Left colon (tissue), 2 donors: ENCODE results near the gene NDUFA12. TPM values are rescaled to one million over a fixed set of nuclear protein-coding genes. Genes with fewer than 3 reads are reported as not detected.

ENCODE experiments used
- ATAC-seq: fragments of 200-7000 bp; cut with Tn5 transposase; one replicate; pipeline ENCODE4 v1.9.1; 2020; ENCODE audit warnings: mild to moderate bottlenecking, moderate library complexity
- DNase-seq, 2 donors: peaks; one replicate each; pipeline ENCODE4 v3.0.0-alpha.2; 2020
- intact Hi-C, 2 donors: fragments of 100-400 bp; cut with DNase I in 1 of 2; cut with micrococcal nuclease in 1 of 2; formaldehyde crosslinking; loops; one replicate each; pipeline versions ENCODE4 v1.11.2 to v1.14.0; 2022; cut with DNase I, micrococcal nuclease
- total RNA-seq, 2 donors: library from RNA; stranded (reverse); fragmentation: NEBNext Ultra II Directional; extraction: Animal tissue kit (Norgen Biotek cat#: 25700); gene quantifications; one replicate each; pipeline ENCODE4 v1.2.1, GENCODE V29; 2021
- donor health status: DM: no; HTN: no; CAD: no.
- donor health status: DM: yes; HTN: yes; CAD: no.

The NDUFA12 gene
- total RNA-seq, 2 donors from 2014 or later = 125 to 141 TPM

DNA sequence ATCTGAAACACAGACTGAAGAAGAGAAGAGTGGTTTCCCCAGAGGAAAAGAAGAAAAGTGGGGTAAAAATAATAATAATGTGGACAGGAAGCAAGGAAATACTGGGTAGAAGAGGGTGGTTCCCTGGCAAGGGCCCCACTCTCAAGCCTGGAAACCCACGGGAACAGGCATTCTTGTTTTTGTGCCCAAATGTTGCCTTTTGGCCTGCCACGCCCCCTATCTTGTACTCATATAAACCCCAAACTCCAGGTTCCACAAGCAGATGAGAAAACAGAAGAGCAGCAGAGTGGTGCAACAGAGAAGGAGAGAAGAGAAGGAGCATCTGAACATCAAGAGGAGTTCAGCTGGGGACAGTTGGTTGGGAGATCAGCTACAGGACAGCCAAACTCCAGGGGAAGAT, 51.2 kb downstream of the NDUFA12 start:
- ATAC-seq = no peak
- DNase-seq = no peak

GRCh38 chr12:94951071-94951934, 52.2 kb downstream of the NDUFA12 start:
- intact Hi-C loops = no loop called here
- ATAC-seq (no peak), DNase-seq (no peak)

More for the DNA sequence above, 51.2 kb downstream of the NDUFA12 start:
- intact Hi-C loops = no loop called here

DNA sequence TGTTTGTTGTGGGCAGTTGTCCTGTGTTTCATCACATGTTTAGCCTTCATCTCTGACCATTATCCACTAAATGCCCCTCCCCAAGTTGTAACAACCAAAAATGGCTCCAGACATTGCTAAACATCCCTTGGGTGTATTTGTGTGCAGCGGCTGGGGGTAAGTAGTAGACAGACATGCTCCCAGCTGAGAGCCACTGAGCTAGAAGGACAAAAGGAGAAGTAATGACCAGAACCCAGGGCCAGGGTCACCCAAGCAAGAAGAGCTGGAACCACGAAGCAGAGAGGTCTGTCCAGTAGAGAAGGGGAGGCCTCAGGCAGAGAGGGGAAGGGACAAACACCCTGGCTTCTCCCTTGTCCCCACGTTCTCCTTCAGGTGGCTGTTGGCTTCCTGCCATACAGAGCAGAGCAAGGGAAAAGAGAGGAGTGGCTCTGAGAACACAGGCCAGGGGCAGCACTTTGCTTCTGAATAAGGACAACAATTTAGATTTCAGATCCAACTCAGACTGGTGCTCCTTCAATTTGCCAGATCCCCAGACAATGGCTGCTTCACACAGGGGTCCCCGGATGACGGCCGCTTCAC, 55.2 kb downstream of the NDUFA12 start:
- no peak for ATAC-seq
- DNase-seq = no peak
- intact Hi-C loops = no loop called here

DNA sequence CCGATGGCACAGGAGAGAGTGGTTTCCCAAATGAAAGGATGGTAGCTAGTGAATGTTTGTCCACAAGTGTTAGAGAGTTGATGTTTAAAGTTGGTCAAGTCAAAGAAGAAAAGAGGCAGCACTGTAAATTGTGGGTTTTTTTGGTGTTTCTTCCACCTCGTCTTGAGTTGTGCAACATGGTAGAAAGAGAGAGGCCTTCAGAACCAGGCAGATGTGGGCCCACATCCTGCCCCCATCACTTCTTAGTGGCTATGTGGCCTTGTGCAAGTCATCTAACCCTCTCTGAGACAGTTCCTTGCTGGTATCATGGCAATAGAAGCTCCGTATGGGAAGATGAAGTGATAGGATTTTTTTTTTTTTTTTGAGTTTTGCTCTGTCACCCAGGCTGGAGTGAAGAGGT, 60.8 kb downstream of the NDUFA12 start:
- DNase-seq (no peak), ATAC-seq (no peak)
- intact Hi-C loops = no loop called here

DNA sequence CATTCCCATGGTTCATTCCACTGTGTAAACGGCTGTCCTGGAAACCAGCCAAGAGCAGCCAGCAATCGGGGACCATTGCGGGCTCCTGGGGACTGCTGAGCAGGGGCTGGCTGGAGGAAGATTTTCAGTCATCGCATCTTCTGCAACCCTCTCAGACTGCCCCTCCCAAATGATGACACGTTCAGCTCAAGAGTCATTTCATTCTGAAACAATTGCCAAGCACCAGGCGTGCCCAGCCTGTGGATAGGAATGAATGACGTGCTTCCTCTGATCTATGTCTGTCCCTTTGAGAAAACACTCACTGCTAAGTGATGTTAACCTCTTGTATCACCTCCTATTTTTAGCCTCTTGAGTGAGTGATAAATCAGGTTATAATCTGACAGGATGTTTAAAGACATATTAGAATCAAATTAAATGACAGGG, 62.0 kb downstream of the NDUFA12 start:
- DNase-seq (peak in 1 of 2 donors; percentile 18), ATAC-seq (peak; percentile 44)
- intact Hi-C loops = no loop called here

DNA sequence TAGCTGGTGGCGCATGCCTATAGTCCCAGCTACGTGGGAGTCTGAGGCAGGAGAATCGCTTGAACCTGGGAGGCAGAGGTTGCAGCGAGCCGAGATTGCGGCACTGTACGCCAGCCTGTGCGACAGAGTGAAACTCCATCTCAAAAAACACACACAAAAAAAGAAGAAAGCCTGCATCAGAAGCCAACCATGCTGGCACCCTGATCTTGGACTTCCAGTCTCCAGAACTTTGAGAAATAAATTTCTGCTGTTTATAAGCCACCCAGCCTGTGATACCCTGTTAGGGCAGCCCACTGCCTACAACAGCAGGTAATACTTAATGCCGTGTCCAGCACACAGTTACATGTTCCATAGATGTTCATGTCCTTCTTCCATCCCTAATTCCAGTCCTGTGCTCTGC, 62.7 kb downstream of the NDUFA12 start:
- DNase-seq (no peak), ATAC-seq (no peak)
- intact Hi-C loops = no loop called here

GRCh38 chr12:94938583-94938982, 64.9 kb downstream of the NDUFA12 start:
- intact Hi-C loops = no loop called here
- no peak for ATAC-seq
- no peak for DNase-seq

DNA sequence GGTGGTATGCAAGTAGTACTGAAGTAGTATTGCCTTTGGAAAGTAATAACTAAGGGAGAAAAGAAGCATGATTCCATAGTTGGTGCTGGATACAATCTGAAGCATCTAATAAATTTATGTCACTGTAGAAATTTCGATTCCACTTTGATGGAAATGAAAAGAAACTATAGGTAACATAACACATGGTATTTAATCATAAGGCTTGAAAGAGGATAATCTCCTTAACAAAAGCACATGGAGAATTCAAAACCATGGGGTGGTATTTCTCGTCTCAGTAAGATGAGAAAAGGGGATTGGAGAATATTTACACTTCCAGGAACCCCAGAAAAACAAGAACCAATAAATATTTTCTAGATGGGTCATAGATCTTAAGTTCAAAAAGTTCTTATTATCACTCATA, 72.7 kb downstream of the NDUFA12 start:
- no peak for ATAC-seq
- intact Hi-C loops = no loop called here

DNA sequence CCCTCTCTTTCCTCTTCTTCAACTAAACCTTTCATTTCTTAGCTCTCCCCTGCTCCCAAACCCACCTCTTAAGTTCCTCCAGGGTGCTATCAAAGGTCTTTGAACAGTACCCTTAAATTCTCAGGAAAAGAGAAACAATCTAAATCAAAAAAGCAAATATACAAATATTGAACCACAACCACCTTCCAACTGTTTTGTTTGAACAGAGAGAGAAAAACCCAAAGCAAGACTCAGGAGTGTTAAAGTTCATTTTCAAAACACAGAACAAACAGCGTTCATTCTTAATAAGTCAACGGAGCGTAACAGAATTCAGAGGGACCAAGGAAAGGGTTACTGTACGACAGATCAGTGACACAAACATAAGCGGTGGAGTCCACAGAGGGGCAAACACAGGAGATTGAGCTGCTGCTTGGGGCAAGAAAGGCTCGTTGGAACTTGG, 73.3 kb downstream of the NDUFA12 start:
- no peak for DNase-seq
- intact Hi-C loops = no loop called here
- no peak for ATAC-seq

More for the DNA sequence above, 72.7 kb downstream of the NDUFA12 start:
- no peak for DNase-seq

GRCh38 chr12:94929780-94930179, 73.7 kb downstream of the NDUFA12 start:
- ATAC-seq (no peak), DNase-seq (no peak)
- intact Hi-C loops = no loop called here

DNA sequence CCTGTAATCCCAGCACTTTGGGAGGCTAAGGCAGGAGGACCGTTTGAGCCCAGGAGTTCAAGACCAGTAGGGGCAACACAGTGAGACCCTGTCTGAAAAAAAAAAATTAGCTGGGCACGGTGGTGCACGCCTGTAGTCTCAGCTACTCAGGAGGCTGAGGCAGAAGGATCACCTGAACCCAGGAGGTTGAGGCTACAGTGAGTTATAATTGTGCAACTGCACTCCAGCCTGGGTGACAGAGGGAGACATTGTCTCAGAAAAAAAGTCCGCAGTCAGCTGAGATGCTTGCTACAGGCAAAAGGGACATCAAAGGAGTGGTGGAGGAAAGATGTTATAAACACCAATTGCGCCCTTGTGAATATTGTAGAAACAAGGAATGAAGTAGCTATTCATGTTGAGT, 77.8 kb downstream of the NDUFA12 start:
- DNase-seq (no peak), ATAC-seq (no peak)
- intact Hi-C loops = no loop called here

DNA sequence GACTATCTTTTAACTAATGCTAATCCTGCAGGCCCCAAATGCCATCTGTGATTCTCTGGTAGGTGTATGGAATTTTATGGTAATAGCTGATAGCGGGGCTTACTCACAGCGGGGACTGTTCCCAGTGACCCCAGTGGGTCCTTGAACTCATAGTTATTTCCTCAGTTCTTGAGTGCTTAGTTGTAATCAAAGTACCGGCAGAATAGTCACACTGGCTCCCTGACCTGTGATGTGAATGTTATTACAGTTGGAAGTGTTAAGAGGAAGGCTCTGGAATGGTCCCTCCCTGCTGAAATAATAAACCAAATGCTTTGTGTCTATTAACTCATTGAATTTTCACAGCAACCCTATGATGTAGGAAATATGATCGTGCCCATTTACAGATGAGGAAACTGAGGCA, 78.3 kb downstream of the NDUFA12 start:
- no peak for DNase-seq
- no peak for ATAC-seq
- intact Hi-C loops = no loop called here

DNA sequence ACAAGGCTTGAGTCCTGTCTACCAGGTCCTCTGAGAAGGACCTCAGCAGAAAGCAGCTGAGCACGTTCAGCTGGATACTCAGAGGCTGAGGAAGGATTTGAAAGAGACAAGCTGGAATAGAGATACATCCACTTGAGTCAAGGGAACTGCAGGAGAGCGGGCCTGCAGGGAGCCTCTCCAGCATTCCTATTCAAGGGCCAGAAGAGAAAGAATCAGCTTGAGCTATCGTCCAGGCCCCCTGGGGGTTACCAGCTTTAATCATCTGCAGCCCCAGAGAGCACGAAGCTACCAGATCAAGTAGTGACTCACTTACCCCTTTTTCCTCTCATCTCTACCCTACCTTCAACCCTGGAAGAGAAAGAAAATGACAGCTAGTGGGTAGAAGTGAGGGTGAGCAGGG, 80.9 kb downstream of the NDUFA12 start:
- intact Hi-C loops = no loop called here
- DNase-seq (no peak), ATAC-seq (no peak)

Other genes with a start within 250 kb of the NDUFA12 start
- gene NR2C1, start 69.9 kb upstream of the NDUFA12 start, total RNA-seq = 10 to 100 TPM; 26.4 to 30.2 TPM
- gene FGD6, start 213.8 kb upstream of the NDUFA12 start, total RNA-seq = 10 to 100 TPM; 18.7 to 23.8 TPM
- 10 to 100 TPM; 50.9 to 54.4 TPM for gene VEZT, start 214.1 kb upstream of the NDUFA12 start, total RNA-seq